ENCODE data around the gene CLDN6.
A peak's percentile ranks its signal among the peaks of the same experiment; 100 is the strongest.

Gene CLDN6

DNA sequence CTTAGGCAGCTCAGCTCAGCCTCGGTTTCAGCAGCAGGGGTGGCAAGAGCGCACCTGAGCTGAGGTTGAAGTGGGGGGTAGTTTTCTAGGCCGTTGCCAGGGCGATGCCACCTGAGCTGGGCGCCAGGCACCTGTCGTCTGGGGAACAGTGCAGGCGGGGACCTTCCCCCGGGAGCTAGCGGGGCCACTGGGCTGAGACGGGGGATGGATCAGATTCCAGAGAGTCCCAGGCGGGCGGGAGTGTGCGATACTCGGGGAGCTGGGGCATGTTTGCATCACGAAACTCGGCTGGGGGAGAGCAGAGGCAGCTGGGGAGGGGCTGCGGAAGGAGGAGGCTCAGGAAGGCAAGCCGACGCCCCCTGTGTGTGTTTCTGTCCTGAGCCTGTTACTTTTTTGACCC lies 5.7 kb downstream of the CLDN6 start:
- DNase-seq: no peak

- no peak for DNase-seq
Measured at GRCh38 chr16:3010510-3010909, 7.5 kb downstream of the CLDN6 start.

GRCh38 chr16:3009568-3010390 lies 8.2 kb downstream of the CLDN6 start:
- peak; percentile 15 for DNase-seq

DNA sequence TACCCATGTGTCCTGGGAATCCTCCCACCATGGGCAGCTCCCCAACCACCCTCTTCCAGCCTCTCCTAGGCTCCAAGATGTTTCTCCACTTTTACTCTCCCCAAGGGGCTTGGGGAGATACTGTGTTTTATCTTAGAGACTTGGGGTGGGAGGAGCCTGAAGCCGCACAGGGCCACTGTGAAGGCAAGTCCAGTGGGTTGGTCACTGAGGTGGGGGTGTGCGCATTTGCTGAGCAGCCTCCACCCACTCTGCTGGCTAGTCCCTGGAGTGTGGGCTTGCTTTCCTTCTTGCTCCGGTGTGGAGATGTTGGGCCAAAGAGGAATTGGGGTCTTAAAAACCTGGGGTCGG lies 9.3 kb downstream of the CLDN6 start:
- no peak for DNase-seq

- DNase-seq: no peak
Measured at GRCh38 chr16:3007957-3008689, 9.9 kb downstream of the CLDN6 start.

GRCh38 chr16:3007059-3007956 lies 10.7 kb downstream of the CLDN6 start:
- no peak for DNase-seq

DNA sequence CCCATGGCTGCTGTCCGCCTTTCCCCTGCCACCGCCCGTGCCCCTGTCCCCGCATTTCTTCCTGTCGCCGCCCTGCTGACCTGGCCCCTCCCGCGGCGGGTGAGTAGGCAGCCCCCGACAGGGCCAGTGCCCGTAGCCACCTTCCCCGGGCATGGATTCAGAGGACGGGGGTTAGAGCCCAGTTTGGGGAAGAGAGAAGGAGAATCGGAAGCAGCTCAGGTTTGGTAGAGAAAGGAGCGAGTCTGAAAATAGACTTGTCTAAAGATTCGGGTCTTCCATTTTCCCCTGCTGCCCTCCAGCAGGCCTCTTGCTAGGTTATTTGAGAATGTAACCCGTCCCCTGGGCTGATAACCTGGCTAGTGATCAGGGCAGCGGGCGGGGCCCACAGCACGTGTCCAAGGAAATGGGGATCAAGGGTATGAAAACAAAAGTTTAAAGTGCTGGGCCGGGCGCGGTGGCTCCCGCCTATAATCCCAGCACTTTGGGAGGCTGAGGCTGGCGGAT lies 13.2 kb downstream of the CLDN6 start:
- no peak for DNase-seq

- DNase-seq: no peak
Measured at GRCh38 chr16:3004319-3004718, 13.7 kb downstream of the CLDN6 start.

- peak; percentile 97 for DNase-seq
Measured at GRCh38 chr16:3003582-3004270, 14.3 kb downstream of the CLDN6 start.

DNA sequence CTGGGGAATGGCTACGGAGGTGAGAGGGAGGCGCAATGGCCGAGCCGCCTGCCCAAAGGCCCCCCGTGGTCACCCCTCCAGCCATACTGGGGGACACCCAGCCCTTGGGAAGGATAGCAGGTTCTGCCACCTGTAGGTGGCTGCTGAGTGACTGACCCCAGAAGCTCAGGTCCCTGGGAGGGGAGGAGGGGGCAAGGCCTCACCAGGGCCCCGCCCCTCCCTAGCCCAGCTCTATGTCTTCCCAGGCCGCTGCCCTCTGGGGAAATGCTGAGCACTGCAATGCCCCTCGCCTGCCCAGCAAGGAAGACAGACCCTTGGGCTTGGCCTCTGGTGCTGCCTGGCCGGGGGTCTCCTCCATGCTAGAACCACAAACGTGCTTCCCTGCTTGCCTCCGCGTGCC lies 16.7 kb downstream of the CLDN6 start:
- DNase-seq: no peak

DNA sequence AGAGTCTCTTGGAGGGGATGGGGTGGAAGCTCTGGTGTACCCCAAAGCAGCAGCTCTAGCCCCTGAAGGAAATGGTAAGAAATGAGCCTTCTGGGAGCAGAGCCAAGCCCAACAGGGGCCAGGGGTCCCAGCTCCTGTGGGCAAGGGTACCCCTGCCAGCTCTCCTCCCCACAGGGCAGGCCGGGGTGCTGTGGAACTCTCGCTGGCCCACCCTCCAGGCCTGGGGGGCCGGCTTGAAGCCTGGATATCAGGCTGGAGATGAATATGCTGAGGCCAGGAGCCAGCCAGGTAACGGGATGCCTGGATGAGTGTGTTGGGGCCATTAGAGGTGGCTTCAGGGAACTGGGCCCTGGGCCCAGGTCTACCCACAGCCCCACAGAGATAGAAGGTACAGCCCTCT lies 17.4 kb downstream of the CLDN6 start:
- no peak for DNase-seq

GRCh38 chr16:2999929-3000328 lies 18.1 kb downstream of the CLDN6 start:
- no peak for DNase-seq

DNA sequence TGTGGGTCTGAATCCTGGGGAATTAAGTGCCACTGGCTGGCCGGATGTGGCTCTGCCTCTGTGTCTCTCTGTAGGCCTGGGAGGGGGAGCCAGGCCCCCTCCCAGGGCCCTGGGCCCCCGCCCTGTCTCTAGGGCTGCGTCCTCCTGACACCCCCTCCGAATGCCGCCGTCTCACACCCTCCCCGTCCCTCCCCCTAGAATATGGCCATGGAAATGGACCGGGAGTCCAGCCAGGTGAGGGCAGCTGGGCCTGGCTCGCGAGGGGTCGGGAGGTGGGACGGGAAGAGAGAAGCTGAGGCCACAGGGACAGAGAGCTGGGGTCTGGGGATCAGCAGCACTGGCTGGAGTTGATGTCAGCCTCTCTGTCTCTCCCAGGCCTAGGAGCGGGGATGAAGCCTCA lies 21.7 kb downstream of the CLDN6 start:
- no peak for DNase-seq

GRCh38 chr16:2992383-2993081 lies 25.5 kb downstream of the CLDN6 start:
- DNase-seq: no peak

DNA sequence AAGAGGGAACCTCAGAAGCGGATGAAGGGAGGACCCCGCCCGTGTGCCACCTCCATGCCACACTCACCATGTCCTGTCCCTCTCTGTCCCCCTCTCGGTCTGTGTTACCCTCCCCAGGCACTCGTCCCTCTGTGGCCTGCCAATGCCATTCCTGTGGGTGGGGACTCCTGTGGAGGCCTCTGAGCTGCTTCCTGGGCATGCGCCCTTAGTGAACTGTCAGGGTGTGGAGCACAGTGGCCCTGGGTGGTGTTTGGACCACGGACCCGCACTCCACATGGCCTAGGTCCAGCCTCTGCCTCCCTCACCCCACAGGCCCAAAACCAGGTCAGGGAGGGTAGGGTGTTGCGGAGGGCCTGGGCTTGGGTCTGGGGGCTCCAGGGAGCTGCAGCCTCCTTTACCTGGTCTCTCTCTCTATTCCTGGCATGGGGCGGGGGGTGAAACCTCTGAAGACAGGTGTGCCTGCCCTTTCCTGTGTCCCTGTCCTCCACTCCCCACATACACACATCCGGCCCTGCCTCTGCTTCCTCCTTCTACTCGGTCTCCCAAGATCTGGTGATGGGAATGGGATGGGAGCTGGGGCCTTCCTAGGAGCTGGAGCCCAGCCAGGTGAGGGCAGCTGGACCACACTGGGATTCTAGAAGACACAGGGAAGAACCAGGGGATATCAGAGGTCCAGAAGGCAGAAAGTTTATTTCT lies 26.3 kb downstream of the CLDN6 start:
- no peak for DNase-seq

GRCh38 chr16:2990891-2991290 lies 27.1 kb downstream of the CLDN6 start:
- DNase-seq: no peak

DNA sequence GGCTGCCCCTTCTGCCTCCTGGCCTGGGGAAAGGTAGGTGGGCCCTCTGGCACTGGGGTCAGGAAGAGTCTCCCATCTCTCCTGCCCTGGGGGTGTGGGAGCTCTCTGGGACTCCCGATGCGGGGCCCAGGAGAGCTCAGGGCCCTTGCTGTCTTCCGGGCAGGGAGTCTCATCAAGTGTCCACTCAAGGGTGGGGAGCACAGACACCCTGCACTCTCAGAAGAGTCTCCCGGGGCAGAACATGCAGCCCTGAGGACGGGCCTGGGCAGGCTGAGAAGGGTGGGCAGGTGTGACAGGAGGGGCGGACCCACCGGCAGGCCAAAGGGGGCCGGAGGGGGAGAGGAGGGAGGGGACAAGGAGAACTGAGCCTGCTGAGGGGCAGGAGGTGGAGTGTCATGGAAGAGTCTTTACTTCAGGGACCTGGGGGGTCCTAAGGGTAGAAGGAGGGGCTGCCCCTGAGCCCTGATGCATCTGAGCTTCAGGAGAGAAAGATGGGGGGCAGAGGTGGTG lies 29.3 kb downstream of the CLDN6 start:
- no peak for DNase-seq

DNA sequence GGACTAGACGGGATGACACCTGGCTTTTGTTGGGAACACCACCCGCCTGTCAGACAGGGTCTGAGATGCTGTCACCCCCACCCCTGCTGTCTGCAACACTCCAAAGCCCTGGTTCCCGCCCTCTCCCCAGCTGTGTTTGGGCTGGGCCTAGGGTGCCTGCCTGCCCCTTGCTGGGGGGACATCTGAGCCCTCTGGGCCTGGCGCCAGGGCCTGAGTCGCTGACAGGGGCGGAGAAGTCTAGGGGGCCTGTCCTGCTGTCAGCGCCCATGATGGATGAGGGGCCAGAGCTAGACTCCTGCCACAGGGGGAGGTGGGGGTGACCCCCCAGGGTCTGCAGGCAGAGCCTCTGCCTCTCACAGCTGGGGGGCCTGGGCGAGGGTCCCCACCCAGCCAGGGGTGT lies 30.1 kb downstream of the CLDN6 start:
- DNase-seq: no peak

DNA sequence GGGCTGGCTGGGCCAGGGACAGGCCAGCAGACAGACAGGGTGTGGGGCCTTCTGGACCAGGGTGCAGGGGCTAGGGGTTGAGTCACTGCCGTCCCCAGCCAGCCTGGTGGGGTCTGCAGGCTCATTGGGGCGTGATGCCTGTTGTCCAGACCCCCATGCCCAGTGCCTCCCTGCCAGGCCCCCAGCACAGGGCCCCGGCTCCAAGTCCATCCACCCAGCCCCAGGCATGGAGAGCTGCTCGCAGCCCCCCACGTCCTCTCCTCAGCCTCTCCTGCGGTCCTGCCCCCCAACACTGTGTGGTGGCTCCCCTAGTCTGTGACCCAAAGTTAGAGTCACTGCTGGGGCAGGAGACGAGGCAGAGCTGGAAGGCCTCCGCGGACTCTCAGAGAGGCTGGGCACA lies 30.7 kb downstream of the CLDN6 start:
- no peak for DNase-seq

- DNase-seq: no peak
Measured at GRCh38 chr16:2986623-2987188, 31.3 kb downstream of the CLDN6 start.

DNA sequence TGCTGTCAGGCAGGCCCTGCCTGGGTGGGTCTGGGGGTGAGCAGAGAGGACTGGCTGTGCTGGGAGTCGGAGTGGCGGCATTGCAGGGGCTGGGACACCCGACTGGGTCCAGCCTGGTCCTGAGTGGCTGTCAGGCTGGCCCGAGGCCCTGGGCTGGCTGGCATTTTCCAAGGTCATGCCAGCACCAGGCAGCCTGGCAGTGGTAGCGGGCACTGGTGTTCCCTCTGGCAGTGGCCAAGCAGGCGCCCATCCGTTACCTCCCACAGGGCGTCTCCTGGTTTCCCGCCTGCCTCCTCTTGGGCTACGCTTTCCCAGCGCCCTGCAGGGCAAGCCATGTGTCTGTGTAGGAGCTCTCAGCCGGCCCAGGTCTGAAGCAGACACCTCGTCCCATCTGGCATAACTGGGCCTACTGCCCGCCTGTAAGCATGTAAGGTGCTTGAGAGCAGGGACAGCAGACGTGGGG lies 32.1 kb downstream of the CLDN6 start:
- no peak for DNase-seq

Measured in retina (tissue), 1 donor.